Vagina (tissue), 2 donors: ENCODE data around the gene LOXL4. TPM values are rescaled to one million over a fixed set of nuclear protein-coding genes. Genes with fewer than 3 reads are reported as not detected.

Source experiments
- DNase-seq, 2 donors: peaks; one replicate each; pipeline ENCODE4 v3.0.0-alpha.2; 2017; ENCODE audit errors: extremely low spot score in 2 of 2
- H3K27ac ChIP-seq: fragments of 200-600 bp; sonication (generic); one replicate; pipeline ENCODE4 v1.5.1; 2019
- H3K27me3 ChIP-seq: fragments of 200-600 bp; sonication (generic); one replicate; pipeline ENCODE4 v1.5.1; 2019
- H3K36me3 ChIP-seq, 2 donors: fragments of 200-600 bp; sonication (generic); one replicate each; pipeline ENCODE4 v1.5.1; 2017 to 2019
- H3K4me1 ChIP-seq: fragments of 200-600 bp; sonication (generic); one replicate; pipeline ENCODE4 v1.5.1; 2019
- H3K4me3 ChIP-seq, 2 donors: fragments of 200-600 bp; sonication (generic); 1 replicate in 1 of 2; 2 replicates in 1 of 2; pipeline ENCODE4 v1.5.1; 2016 to 2019
- H3K9me3 ChIP-seq: fragments of 200-600 bp; sonication (generic); one replicate; pipeline ENCODE4 v1.5.1; 2019
- CTCF ChIP-seq, 3 experiments: fragments of 450-650 bp in 2 of 3; fragments of 200-600 bp in 1 of 3; sonication (generic) in 1 of 3; IDR thresholded peaks; one replicate each; pipeline ENCODE4 v1.5.1; 2017 to 2019; ENCODE audit warnings: antibody characterized with exemption in 3 of 3, mild to moderate bottlenecking in 2 of 3, moderate library complexity in 2 of 3
- POLR2A ChIP-seq, 2 donors: fragments of 450-650 bp; IDR thresholded peaks; one replicate each; pipeline ENCODE4 v1.6.1; 2017; ENCODE audit warnings: antibody characterized with exemption in 2 of 2, mild to moderate bottlenecking in 2 of 2, moderate library complexity in 2 of 2
- POLR2AphosphoS5 ChIP-seq, 2 donors: sonication (generic); formaldehyde crosslinking; IDR thresholded peaks; one replicate each; pipeline ENCODE4 v1.9.0; 2017; ENCODE audit warnings: antibody characterized with exemption in 2 of 2, mild to moderate bottlenecking in 2 of 2, low read depth in 1 of 2; ENCODE audit not compliant: insufficient read depth in 1 of 2
- intact Hi-C: fragments of 100-400 bp; cut with DNase I; formaldehyde crosslinking; loops from one replicate; pipeline ENCODE4 v1.15.1; 2023
- total RNA-seq: library from RNA; depleted of rRNA; stranded (reverse); fragments of >200 nt; gene quantifications from one replicate; pipeline ENCODE4 v1.2.3, GENCODE V29; 2016

The LOXL4 gene
- total RNA-seq, 1 donor from 2014 or later = 5.2 TPM

- peak overlapping the region; percentile 85 for H3K27ac ChIP-seq
- TF ChIP-seq POLR2AphosphoS5 (IDR thresholded peaks at IDR 0.05; ENCODE audit: insufficient read depth in 1 of 2, low read depth in 1 of 2) = no peak
- TF ChIP-seq CTCF (IDR thresholded peaks at IDR 0.05) = no peak
- TF ChIP-seq POLR2A (IDR thresholded peaks at IDR 0.05) = no peak
- intact Hi-C loops = no loop called here
Measured at GRCh38 chr10:98270786-98271185, 2.8 kb upstream of the LOXL4 start.

GRCh38 chr10:98270073-98270740, 2.2 kb upstream of the LOXL4 start:
- no peaks in the 10 kb centered on the region for H3K27me3 ChIP-seq
- TF ChIP-seq POLR2AphosphoS5 (IDR thresholded peaks at IDR 0.05; ENCODE audit: insufficient read depth in 1 of 2, low read depth in 1 of 2) = no peak
- no peak for TF ChIP-seq CTCF (IDR thresholded peaks at IDR 0.05)
- no peak for TF ChIP-seq POLR2A (IDR thresholded peaks at IDR 0.05)
- no peak overlapping the region for H3K4me3 ChIP-seq
- H3K36me3 ChIP-seq = no peaks in the 10 kb centered on the region
- DNase-seq = no peak
- intact Hi-C loops = no loop called here
- H3K27ac ChIP-seq = peak overlapping the region; percentile 85
- H3K4me1 ChIP-seq = peaks cover 37% of the 10 kb centered on the region
- no peaks in the 10 kb centered on the region for H3K9me3 ChIP-seq

More at GRCh38 chr10:98270786-98271185, 2.8 kb upstream of the LOXL4 start:
- no peak for DNase-seq
- Histone ChIP-seq H3K27me3 (no peaks in the 10 kb centered on the region), H3K4me1 (peaks cover 32% of the 10 kb centered on the region), H3K36me3 (no peaks in the 10 kb centered on the region), H3K4me3 (no peak overlapping the region), H3K9me3 (no peaks in the 10 kb centered on the region)

GRCh38 chr10:98269435-98269912, 1.5 kb upstream of the LOXL4 start:
- no peak for DNase-seq
- H3K9me3 ChIP-seq = no peaks in the 10 kb centered on the region
- H3K4me1 ChIP-seq = peaks cover 37% of the 10 kb centered on the region
- TF ChIP-seq CTCF (IDR thresholded peaks at IDR 0.05) = no peak
- TF ChIP-seq POLR2AphosphoS5 (IDR thresholded peaks at IDR 0.05; ENCODE audit: insufficient read depth in 1 of 2, low read depth in 1 of 2) = peak in 1 of 2 donors; percentile 83
- H3K4me3 ChIP-seq = peak overlapping the region in 1 of 2 donors; percentile 56
- no peaks in the 10 kb centered on the region for H3K36me3 ChIP-seq
- intact Hi-C loops = loop anchor here (5.0 kb wide), 1 partner anchor 178 kb away; the partner anchor contains the start of gene HPS1
- peak overlapping the region; percentile 85 for H3K27ac ChIP-seq
- no peaks in the 10 kb centered on the region for H3K27me3 ChIP-seq

- H3K9me3 ChIP-seq = no peaks in the 10 kb centered on the region
- peak overlapping the region; percentile 49 to 56 for H3K4me3 ChIP-seq
- H3K27me3 ChIP-seq = no peaks in the 10 kb centered on the region
- no peaks in the 10 kb centered on the region for H3K36me3 ChIP-seq
- intact Hi-C loops = loop anchor here (5.0 kb wide), 1 partner anchor 178 kb away; the partner anchor contains the start of gene HPS1
- DNase-seq = no peak
- no peak for TF ChIP-seq CTCF (IDR thresholded peaks at IDR 0.05)
- no peak for TF ChIP-seq POLR2AphosphoS5 (IDR thresholded peaks at IDR 0.05; ENCODE audit: insufficient read depth in 1 of 2, low read depth in 1 of 2)
- H3K4me1 ChIP-seq = peaks cover 37% of the 10 kb centered on the region
- peak overlapping the region; percentile 85 for H3K27ac ChIP-seq
Measured at GRCh38 chr10:98268694-98269431, 869 bp upstream of the LOXL4 start.
